ENCODE results near the gene LETM1.
A peak's percentile ranks its signal among the peaks of the same experiment; 100 is the strongest.

LETM1 gene

DNA sequence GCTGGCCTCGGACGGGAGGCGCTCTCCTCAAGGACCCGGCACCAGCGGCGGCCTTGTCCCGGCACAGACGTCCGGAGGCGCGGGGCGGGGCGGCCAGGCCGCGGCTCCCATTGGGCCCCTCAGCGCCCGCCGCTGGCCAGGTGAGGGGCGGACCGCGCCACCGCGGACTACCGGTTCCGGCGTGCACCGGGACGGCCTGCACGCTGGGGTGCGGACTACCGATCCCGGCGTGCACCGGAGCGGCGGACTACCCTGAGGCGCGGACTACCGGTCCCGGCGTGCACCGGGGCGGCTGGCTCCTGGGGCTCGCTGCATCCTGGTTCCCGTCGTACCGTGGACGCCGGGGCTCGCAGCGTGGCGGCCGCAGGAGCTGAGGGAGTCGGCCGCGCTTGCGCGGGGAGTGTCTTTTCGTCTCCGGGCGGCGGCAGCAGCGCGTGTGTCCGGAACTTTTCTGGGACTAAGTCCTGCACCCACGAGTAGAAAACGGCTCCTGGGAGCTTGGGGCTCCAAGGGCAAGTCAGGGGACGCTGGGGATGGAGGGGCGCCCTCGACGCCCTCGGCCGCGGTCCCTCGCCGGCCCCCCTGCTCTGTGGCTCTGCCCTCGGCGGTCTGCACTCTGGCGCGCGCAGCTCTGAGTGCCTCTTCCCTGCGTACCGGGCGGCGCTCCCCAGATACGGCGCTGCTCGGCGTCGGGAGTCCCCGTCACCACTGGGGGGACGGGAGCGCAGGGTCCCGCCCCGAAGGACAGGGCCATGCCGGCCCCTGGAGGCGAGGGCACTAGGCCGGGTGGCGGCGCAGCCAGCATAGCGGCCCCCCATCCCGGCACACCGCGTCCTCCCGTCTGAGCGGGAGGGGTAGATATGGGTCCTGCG lies at the start of gene LETM1:
Gene LETM1 (minus strand): TSS at position 86 of the 872 bp plus-strand sequence. CDS start 206 bp downstream, outside the sequence.
- DNase-seq (ENCODE audit: low read depth), result peak; percentile 91

DNA sequence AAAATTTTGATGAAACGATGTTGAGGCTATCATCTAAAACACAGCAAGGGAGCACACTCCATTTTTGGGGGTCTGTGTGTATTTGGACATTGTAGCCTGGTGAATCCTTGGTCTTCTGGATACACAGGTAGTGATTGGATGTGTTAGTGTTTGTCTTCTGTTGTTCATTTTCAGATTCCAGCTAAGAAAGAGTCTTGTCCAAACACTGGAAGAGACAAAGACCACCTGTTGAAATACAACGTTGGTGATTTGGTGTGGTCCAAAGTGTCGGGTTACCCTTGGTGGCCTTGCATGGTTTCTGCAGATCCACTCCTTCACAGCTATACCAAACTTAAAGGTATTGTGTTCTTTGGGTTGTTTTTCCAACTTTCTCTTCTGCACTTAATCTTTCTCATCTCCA lies 48.1 kb upstream of the LETM1 start:
- DNase-seq (ENCODE audit: low read depth), result no peak

DNA sequence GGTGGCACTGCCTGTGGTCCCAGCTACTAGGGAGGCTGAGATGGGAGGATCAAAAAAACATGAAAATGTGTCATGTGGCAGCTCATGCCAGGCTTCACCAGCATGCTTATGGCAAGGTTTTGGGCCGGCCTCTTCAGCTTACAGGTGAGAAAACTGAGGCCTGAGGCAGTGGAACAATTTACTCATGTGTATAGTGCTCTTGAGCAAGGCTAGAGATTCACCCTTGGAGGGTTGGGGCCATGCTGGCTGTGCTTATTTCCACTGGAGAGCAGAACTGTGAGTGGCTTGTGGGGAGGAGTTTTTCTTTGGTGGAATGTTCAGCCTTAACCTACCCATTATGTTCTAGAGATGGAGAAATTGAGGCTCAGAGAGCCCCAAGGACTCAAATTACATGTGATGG lies 47.1 kb upstream of the LETM1 start:
- DNase-seq (ENCODE audit: low read depth), result no peak

DNA sequence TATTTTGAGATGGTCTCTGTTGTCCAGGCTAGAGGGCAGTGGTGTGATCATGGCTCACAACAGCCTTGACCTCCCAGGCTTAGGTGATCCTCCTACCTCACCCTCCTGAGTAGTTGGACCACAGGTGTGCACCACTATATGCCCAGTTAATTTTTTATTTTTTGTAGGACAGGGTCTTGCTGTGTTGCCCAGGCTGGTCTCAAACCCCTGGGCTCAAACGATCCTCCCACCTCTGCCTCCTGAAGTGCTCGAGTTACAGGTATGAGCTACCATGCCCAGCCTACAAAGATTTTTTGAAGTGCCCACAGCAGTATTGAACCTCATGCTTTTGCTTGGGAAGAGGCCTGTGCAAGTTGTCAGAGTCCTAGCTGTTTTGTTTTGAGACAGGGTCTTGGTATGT lies 46.3 kb upstream of the LETM1 start:
- DNase-seq (ENCODE audit: low read depth), result no peak

DNA sequence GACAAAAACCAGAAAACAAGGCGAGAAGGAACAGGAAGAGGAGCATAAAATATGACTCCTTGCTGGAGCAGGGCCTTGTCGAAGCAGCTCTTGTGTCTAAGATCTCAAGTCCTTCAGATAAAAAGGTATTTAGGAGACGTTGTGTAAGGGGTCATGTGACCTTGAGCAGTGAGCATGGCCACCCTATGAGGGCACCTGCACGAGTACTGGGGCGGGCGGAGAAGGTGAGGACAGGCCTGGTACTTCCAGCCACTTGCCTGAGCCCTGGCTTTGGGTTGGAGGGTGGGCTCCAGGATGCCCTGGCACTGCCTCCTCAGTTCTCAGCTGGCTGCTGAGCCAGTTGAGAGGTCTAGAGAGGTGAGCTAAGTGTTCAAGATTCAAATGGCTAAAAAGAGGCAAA lies 45.2 kb upstream of the LETM1 start:
- DNase-seq (ENCODE audit: low read depth), result no peak

DNA sequence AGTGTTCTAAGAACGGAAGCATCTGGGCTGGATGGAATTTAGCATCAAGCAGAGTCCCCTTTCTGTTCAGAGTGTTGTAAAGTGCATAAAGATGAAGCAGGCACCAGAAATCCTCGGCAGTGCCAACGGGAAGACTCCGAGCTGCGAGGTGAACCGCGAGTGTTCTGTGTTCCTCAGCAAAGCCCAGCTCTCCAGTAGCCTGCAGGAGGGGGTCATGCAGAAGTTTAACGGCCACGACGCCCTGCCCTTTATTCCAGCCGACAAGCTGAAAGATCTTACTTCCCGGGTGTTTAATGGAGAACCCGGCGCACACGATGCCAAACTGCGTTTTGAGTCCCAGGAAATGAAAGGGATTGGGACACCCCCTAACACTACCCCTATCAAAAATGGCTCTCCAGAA lies 44.7 kb upstream of the LETM1 start:
- no peak for DNase-seq (ENCODE audit: low read depth)

DNA sequence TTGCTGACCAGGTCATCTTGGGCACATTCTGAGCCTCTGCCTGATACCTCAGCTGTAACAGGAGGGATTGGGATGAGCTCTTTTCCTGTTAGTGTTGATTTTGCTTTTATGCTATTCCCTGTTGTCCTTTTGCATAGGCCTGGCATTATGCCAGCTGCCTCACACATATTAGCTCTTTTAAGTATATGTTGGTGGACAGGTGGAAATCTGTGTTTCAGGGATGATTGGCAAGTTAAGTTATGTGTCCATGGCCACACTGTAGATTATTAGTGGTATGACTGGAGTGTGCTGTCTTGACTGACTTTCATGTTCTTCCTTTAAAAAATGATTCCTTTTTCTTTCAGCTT lies 44.1 kb upstream of the LETM1 start:
- DNase-seq (ENCODE audit: low read depth), result no peak

DNA sequence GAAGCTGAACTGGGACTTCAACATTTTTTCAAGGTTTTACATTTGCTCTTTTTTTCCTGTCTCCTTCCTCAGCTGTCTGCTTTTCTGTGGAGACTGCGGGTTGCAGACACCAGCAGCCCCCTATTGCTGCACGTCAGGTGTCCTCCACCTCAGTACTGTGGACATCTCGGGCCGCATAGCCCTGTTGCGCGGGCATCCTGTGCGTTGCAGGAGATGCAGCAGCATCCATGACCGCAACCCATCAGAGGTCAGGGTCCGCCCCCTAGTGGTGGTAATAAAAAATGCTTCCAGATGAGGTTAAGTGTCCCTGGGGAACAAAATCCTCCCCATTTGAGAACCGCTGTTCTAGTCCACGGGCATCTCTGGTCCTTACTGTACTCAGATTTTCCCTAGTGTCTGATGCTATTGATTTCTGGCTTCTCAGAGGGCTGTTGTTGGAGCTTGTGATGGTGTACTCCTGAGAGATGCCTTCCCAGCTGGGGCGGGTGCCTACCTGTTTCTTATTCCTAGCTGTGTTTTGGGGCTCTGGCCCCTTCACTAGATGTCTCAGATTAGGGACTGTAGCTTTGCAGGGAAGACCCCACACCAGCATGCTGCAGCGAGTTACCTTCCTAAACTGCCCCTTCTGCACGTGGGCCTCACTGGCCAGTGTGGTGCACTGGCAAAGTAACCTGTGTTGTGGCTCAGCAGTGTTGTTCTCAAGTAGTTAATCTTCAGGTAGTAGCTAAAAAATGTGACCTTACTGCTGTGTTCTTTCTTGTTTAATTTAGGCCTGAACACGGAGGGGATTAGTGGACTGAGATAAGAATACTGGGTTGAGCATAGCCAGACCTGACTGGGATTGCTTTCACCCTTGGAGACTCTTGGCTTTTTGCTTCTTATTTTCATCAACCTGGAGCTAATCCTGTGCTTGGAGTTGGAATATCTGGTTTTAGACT lies 43.5 kb upstream of the LETM1 start:
- DNase-seq (ENCODE audit: low read depth), result peak; percentile 47

DNA sequence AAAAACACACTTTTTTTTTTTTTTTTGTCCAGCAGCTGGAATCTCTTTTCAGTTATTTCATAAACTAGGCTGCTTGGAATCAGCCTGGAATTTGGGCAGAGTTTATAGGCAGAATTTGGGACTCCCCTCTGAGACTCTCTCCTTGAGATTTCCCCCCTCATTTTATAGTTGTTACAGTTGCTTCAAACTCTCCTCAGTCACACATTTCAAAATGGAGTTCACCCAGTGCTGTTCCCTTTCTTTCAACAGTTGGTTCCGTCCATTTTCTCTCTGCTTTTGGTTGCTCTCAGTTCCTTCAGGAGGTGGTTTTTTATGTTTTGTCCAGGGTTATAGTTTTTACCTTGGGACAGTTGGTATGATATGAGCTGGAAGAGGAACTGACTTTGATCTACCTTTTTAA lies 42.7 kb upstream of the LETM1 start:
- DNase-seq (ENCODE audit: low read depth), result no peak

DNA sequence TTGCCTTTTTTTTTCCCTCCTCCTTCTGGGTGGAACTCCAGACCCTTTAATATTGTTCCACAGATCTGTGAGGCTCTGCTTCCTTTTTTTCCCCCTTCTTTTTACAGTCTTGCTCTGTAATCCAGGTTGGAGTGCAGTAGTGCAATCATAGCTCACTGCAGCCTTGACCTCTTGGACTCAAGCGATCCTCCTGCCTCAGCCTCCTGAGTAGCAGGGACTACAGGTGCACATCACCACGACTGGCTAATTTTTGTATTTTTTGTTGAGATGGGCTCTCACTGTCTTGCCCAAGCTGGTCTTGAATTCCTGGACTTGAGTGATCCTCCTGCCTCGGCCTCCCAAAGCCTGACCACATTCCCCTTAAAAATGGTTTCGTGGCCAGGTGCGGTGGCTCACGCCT lies 42.1 kb upstream of the LETM1 start:
- DNase-seq (ENCODE audit: low read depth), result no peak

DNA sequence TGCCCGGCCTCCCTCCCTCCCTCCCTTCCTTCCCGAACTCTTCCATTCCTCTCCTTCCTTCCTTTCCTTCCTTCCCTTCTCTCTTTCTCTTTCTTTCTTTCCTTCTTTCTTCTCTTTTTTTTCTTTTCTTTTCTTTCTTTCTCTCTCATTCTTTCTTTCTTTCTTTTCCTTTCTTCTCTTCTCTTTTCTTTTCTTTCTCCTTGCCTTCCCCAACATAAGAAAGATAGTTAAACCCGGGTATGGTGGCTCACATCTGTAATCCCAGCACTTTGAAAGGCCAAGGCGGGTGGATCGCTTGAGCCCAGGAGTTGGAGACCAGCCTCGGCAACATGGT lies 40.7 kb upstream of the LETM1 start:
- no peak for DNase-seq (ENCODE audit: low read depth)

DNA sequence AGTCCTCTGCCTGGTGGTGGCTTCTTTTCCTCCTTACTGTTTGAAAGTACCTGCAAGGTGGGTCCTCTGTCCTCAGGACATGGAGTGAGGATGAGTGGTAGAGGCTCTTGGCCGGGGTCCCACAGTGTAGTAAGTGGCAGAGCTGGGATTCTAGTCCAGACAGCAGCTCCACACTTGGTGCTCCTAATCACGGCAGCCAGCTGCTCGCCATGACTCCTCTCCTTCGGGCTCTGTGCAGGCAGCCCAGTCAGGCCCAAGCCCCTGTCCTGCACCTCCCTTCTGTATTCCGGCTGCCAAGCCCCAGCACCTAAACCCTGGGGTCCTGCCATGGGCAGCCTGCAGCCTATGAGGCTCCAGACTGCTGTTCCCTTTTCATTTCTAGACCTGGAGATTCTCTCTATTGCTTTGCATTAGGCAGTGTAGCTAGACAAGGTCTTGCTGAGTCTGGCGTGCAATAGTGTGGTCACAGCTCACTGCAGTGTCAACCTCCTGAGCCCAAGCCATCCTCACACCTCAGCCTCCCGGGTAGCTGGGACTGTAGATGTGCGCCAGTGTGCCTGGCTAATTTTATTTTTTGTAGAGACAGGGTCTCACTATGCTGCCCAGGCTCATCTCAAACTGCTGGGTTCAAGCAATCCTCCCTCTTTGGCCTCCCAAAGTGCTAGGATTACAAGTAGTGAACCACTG lies 40.2 kb upstream of the LETM1 start:
- no peak for DNase-seq (ENCODE audit: low read depth)

DNA sequence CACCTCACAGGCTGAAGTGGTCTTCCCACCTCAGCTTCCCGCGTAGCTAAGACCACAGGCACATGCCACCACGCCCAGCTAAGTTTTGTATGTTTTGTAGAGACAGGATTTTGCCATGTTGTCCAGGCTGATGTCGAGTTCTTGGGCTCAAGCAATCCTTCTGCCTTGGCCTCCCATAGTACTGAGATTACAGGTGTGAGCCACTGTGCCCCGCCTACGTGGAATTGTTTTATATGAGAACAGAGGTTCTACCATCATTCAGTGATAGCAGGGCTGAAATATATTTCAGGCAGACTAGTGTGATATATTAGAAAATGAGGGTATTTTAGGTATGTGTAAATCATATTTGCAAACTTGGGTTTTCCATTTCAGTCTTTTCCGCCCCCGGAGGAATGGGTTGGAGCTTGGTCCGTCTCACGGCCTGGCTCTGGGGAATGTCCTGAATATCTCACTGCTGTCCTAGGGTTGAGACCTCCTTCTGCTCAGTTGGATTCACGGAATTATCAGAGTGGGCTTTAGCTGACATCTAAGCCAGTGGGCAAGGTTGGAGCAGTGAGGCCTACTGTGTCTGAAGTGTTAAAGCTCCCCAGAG lies 35.1 kb upstream of the LETM1 start:
- DNase-seq (ENCODE audit: low read depth), result no peak

DNA sequence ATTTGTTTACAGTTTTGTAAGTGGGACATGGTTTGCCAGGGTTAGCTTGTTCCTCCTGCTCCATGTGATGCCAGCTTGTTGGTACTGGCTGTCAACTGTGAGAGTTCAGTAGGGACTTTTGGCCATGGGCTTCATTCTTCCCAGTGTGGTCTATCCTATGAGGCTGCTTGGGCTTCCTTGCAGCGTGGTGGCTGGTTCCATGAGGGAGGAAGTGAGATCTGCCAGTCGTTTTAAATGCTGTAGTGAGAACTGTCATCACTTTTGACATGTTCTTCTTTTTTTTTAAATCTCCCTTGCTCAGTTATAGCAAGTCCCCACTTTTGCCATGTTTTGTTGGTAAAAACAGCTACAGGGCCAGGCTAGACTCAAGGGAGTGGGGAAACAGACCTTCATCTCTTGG lies 31.1 kb upstream of the LETM1 start:
- DNase-seq (ENCODE audit: low read depth), result no peak

DNA sequence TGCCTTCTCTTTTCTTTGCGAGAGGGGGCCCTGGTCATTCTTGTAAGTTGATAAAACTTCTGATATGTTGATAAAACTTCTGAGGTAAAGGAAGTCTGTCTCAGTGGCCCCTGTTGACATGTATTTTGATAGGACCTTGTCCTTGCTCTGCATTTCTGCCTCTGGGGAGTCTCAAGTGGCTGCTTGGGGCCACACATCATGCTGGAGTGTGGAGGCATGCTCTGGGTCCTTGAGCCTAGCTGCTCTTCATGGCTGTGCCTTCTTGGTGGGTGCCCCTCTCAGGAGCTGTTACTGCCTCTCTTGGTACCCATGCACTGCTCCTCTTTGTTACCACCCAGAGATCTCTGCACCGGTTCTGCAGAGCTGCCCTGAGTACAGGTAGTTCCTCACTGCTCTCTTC lies 29.5 kb upstream of the LETM1 start:
- no peak for DNase-seq (ENCODE audit: low read depth)

DNA sequence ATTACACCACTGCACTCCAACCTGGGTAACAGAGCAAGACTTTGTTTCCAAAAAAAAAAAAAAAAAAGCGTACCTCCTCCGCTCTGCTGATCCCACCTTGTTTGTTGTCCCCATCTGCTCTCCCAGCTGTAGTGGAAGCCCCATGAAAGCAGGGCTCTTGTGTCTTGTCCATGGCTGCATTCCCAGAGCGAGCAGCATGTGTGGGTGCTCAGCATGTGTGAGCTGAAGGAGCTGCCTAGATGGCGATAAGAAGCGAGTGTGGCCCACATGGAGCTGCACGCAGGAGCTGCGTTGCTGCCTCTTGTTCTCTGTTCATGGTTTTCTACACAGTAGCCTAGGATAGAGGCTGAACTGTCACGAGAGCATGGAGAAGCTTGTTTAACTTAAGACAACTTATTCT lies 27.6 kb upstream of the LETM1 start:
- DNase-seq (ENCODE audit: low read depth), result no peak

DNA sequence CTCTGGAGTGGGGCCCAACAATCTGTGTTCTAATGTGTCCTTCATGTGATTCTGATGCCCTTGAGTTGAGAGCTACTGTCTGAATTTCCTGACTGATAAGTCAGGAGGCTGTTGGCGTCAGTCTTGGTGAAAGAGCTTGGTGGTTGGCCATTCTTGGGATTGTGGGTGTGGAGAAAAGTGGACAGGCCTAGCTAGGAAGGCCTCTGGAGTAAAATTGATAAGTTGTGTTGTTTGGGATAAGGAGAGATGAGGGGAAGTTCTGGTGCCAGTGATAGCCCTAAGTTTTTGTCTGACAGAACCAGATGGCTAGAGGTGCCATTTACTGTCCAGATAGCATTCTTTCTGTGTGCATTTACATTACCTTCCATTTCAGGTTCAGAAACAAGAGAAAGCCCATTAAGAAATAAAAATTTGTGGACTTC lies 26.9 kb upstream of the LETM1 start:
- DNase-seq (ENCODE audit: low read depth), result no peak

DNA sequence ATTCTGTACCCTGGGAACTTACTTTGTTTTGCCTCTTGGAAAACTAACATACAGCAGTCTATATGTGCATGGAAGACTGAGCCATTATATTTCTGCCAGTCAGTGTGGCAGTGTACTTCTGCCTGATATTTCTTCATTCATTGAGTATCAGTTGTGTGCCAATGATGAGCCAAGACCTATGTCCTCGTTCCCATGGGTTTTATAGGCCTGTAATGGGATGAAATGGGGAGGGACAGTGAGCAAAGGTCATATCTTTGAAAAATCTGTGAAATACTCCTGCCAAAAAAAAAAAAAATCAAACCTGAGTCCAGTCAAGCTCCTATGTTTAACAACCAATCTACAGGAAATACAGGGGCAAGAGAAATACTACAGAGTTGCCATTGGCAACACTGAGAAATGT lies 24.4 kb upstream of the LETM1 start:
- DNase-seq (ENCODE audit: low read depth), result no peak

DNA sequence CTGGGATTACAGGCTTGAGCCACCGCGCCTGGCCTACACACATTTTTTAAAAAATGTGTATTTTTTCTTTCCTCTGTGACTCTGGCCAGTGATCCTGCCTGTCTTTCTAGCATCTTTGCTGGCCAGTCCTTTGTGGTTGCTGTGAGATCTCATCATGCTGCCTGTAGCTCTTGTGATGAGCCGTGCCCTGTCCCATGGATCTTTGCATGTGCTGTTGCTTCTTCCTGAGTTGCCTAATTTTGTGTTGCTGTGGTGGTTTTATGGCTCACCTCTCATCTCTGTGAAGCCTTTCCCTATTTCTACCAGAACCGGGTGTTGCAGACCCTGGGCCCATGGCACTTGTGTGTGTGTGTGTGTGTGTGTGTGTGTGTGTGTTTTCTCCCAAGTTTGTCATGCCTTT lies 23.5 kb upstream of the LETM1 start:
- DNase-seq (ENCODE audit: low read depth), result no peak

DNA sequence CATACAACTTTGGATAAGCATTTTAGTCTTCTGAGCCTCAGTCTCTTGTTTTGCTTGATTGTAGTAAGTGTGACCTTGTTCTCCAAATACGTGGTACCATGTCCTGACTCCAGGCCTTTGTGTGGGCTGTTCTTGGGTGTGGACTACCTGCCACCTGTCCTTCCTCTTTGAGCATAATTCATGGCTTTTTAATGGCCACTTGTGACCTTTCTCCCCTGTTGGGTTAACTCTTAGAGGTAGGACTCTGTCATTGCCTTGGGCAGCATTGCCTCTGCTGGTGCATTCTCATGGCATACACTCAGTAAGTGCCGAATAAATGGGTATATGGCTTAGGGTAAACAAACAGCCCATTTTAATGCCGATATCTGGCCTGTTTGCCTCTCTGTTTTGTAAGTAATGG lies 18.2 kb upstream of the LETM1 start:
- DNase-seq (ENCODE audit: low read depth), result no peak

DNA sequence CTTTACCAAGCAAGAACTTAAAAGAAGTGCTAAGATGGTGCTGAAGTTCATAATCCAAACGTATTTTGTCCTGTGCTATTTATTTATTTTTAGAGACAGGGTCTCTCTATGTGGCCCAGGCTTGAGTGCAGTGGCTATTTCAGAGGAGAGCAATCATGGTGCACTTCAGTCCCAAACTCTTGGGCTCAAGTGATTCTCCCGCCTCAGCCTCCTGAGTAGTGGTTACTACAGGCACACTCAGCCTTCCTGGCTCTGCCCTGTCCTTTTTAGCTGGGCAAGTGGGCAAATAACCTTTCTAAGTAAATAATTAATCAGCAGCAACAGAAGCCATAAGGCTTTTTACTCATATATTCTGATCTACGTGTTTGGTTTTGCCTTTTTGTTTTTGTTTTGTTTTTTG lies 17.8 kb upstream of the LETM1 start:
- DNase-seq (ENCODE audit: low read depth), result no peak

DNA sequence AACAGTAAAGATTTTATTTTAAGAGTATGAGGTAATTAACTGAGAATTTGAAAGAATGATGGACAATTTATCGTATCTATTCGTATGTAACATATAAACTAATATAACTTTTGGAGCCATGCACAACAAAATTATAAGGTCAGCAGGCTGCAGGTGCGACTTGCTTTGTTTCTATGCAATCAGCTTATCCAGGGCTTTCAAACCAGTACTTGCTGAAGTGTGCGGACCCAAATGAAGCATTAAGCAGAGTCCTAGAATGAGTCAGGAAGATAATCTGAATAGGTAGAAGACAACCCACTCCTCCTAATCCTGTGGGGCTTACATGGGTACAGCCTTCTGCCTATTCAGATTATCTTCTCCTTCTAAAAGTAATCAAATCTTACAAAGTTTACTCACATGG lies 17.3 kb upstream of the LETM1 start:
- DNase-seq (ENCODE audit: low read depth), result no peak

Data from stimulated activated CD4-positive, alpha-beta T cell treated with anti-CD3 and anti-CD28 coated beads, Interleukin-2, amount 100 ng/mL, for 4 hours (primary cell).